Cardiac muscle cell (in vitro differentiated cells and primary cell): ENCODE data around the gene SOD2. TPM values are rescaled to one million over a fixed set of nuclear protein-coding genes. Genes with fewer than 3 reads are reported as not detected.
A peak's percentile ranks its signal among the peaks of the same experiment; 100 is the strongest.
"Not testable (repeated sequence)": the region's sequence is repeated elsewhere in the genome, so short reads cannot be mapped to it uniquely, and the experiment has no call there.

Source experiments
- DNase-seq, 2 donors: peaks; one replicate each; pipeline versions ENCODE4 v3.0.0 to v3.0.0-alpha.2; 2010 to 2017; ENCODE audit warnings: low read depth in 1 of 2, low spot score in 1 of 2
- H3K27ac ChIP-seq: fragments of 200-600 bp; sonication (generic); 2 replicates; pipeline ENCODE4 v1.5.1; 2016
- H3K27me3 ChIP-seq: fragments of 200-600 bp; sonication (generic); 2 replicates; pipeline ENCODE4 v1.6.0; 2016; ENCODE audit warnings: control low read depth
- H3K36me3 ChIP-seq: fragments of 200-600 bp; sonication (generic); 2 replicates; pipeline ENCODE4 v1.5.1; 2016; ENCODE audit warnings: control low read depth
- H3K4me1 ChIP-seq: fragments of 200-600 bp; sonication (generic); 2 replicates; pipeline ENCODE4 v1.8.1; 2017; ENCODE audit warnings: low read depth, mild to moderate bottlenecking, mixed run types
- H3K4me3 ChIP-seq: fragments of 200-600 bp; sonication (generic); 2 replicates; pipeline ENCODE4 v1.5.1; 2016; ENCODE audit warnings: mild to moderate bottlenecking
- H3K9me3 ChIP-seq: fragments of 200-600 bp; sonication (generic); 2 replicates; pipeline ENCODE4 v1.5.1; 2017; ENCODE audit warnings: low read depth, mild to moderate bottlenecking, control low read depth
- polyA plus RNA-seq: library from polyadenylated mRNA; unstranded; fragments of >200 nt; fragmentation: Nextera tagmentation; extraction: Ambion mirVana; gene quantifications from 2 replicates; pipeline ENCODE4 v1.2.1, GENCODE V29; 2016
- total RNA-seq: library from RNA; depleted of rRNA; stranded (reverse); fragments of >200 nt; gene quantifications from 2 replicates; pipeline ENCODE4 v1.2.3, GENCODE V29; 2016
- TF ChIP-seq, protein P1 (sequence below): IDR thresholded peaks from 2 replicates; pipeline ENCODE4 v1.5.1; 2012; ENCODE audit warnings: low read depth, mild to moderate bottlenecking, low read length

SOD2 gene
- total RNA-seq: 172 and 176 TPM in 2 replicates
- 156 and 171 TPM in 2 replicates for polyA plus RNA-seq

DNA sequence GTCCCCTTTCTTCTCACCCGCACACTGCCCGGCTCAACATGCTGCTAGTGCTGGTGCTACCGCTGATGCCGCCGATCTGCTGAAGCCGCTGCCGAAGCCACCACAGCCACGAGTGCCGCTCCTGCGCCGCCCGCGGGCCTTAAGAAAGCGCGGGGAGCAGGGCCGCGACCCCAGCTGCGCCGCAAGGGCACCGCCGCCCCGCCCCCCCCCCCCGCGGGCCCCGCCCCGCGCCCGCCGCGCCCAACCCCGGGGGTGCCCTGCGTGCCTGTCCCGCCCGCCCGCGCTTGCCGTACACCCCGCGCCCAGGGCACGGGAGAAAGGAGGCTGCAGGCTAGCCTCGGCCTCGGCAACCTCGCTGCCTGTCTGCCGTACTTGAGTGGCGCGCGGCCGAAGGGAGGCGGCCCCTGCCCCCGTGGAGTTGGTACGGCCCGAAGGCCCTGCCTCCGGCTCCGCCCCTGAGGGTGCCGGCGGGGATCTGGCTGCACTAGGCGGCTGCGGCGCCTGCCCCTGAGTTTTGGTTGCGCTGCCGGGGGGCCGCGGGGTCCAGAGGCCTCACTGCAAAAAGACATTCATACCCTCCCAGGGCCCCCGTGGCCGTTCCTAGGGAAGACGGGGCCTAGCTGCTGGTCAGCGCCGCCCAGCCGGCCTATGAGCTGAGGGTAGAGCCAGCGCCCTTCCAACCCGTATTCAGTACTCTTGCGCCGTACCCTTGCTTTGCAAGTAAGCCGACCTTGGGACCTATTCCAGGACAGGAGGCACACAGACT is at the start of gene SOD2:
Gene SOD2, minus strand, starts transcription at position 114 of the 766 bp plus-strand sequence. Its CDS starts 74 bp downstream, at position 40.
- Histone ChIP-seq H3K36me3 (no peaks in the 10 kb centered on the region), H3K9me3 (no peaks in the 10 kb centered on the region), H3K27ac (peak within 1 kb of the TSS; percentile 99), H3K4me1 (peaks cover 29% of the 10 kb centered on the region), H3K4me3 (peak within 1 kb of the TSS; percentile 90), H3K27me3 (no peaks in the 10 kb centered on the region)
- TF ChIP-seq, protein P1, sequence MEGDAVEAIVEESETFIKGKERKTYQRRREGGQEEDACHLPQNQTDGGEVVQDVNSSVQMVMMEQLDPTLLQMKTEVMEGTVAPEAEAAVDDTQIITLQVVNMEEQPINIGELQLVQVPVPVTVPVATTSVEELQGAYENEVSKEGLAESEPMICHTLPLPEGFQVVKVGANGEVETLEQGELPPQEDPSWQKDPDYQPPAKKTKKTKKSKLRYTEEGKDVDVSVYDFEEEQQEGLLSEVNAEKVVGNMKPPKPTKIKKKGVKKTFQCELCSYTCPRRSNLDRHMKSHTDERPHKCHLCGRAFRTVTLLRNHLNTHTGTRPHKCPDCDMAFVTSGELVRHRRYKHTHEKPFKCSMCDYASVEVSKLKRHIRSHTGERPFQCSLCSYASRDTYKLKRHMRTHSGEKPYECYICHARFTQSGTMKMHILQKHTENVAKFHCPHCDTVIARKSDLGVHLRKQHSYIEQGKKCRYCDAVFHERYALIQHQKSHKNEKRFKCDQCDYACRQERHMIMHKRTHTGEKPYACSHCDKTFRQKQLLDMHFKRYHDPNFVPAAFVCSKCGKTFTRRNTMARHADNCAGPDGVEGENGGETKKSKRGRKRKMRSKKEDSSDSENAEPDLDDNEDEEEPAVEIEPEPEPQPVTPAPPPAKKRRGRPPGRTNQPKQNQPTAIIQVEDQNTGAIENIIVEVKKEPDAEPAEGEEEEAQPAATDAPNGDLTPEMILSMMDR: no peak
- peak; percentile 91 to 93 for DNase-seq

DNA sequence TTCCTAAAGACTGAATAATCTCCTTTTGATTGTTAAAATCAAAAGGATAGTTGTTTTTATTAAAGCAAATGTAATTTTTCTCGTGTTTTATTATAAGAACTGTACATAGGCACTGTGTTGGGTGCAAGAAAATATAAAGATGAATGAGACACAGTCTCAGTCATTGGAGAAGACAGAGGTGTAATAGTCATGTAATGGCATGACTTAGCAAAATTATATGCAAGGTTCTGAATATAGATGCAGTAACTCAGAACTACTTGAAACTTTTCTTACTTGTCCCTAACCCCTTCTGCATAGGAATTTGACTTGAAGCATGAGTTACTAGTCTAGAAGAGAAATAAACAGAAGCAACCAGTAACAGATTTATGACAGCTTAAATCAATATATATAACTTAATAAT is 49.1 kb upstream of the SOD2 start:
- H3K27ac ChIP-seq: no peak overlapping the region
- no peaks in the 10 kb centered on the region for H3K27me3 ChIP-seq
- no peak for DNase-seq
- no peak overlapping the region for H3K4me3 ChIP-seq
- TF ChIP-seq, protein P1: no peak
- no peaks in the 10 kb centered on the region for H3K9me3 ChIP-seq
- no peaks in the 10 kb centered on the region for H3K4me1 ChIP-seq
- H3K36me3 ChIP-seq: peaks cover 86% of the 10 kb centered on the region

DNA sequence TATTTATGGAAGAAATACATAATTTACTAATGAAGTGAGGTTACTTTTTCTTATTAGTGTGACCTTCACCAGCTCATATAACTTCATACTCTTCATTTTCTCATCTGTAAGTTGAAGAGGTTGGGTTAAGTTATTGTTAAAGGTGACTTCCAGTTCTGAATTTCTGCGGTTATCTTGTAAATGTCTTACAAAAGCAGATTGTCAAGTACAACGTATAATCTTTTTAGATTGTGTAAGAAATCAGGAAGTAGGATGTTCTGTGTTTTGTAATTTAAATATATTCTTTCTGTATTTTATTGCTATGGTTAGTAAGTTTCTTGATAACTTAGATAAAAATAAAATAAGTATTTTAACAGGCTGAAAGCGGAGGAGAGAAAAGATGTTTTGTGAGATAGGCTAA is 46.3 kb upstream of the SOD2 start:
- Histone ChIP-seq H3K27me3 (no peaks in the 10 kb centered on the region), H3K9me3 (no peaks in the 10 kb centered on the region), H3K4me3 (no peak overlapping the region), H3K27ac (peak overlapping the region; percentile 40), H3K36me3 (peaks cover 58% of the 10 kb centered on the region), H3K4me1 (no peaks in the 10 kb centered on the region)
- no peak for DNase-seq
- TF ChIP-seq, protein P1: no peak

DNA sequence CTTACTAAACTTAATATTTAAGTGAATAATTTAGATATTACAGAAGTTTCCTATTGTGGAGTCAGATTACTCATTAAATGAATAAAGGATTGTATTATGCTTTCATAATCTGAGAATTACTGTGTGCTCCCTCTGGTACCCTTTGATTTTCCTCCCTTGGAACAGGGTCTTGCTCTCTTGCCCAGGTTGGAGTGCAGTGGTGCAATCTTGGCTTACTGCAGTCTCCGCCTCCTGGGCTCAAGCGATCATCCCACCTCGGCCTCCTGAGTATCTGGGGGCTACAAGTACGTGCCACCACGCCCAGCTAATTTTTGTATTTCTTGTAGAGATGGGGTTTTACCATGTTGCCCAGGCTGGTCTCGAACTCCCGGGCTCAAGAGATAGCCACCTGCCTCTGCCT is 43.9 kb upstream of the SOD2 start:
- DNase-seq: no peak
- Histone ChIP-seq H3K4me3 (no peak overlapping the region), H3K27ac (no peak overlapping the region), H3K9me3 (no peaks in the 10 kb centered on the region), H3K27me3 (no peaks in the 10 kb centered on the region), H3K4me1 (no peaks in the 10 kb centered on the region), H3K36me3 (peaks cover 34% of the 10 kb centered on the region)
- TF ChIP-seq, protein P1: no peak

DNA sequence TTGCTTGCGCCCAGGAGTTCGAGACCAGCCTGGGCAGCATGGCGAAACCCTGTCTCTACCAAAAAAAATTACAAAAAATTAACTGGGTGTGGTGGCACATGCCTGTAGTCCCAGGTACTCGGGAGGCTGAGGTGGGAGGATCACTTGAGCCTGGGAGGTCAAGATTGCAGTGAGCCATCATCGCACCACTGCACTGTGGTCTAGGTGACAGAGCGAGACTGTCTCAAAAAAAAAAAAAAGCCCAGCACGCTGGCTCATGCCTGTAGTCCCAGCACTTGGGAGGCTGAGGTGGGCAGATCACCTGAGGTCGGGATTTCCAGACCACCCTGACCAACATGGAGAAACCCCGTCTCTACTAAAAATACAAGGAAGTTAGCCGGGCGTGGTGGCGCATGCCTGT is 40.4 kb upstream of the SOD2 start:
- H3K9me3 ChIP-seq, DNase-seq, H3K27ac ChIP-seq, H3K27me3 ChIP-seq, H3K36me3 ChIP-seq, H3K4me3 ChIP-seq: not testable (repeated sequence)
- H3K4me1 ChIP-seq: peaks cover 23% of the 10 kb centered on the region

DNA sequence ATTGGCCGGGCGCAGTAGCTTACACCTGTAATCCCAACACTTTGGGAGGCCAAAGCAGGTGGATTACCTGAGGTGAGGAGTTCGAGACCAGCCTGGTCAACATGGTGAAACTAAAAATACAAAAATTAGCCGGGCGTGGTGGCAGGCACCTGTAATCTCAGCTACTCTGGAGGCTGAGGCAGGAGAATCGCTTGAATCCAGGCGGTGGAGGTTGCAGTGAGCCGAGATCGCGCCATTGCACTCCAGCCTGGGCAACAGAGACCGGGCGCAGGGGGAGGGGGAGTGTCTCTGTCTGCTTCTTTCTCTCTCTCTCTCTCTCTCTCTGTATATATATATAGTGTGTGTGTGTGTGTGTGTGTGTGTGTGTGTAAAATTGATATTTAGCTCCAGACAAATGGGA is 39.5 kb upstream of the SOD2 start:
- H3K9me3 ChIP-seq, DNase-seq: not testable (repeated sequence)
- H3K4me1 ChIP-seq: peaks cover 23% of the 10 kb centered on the region

More for the DNA sequence above, 39.5 kb upstream of the SOD2 start:
- not testable (repeated sequence) for H3K4me3 ChIP-seq, H3K27me3 ChIP-seq, H3K36me3 ChIP-seq, H3K27ac ChIP-seq
